ENCODE measurements around the gene ZDHHC22. TPM values are rescaled to one million over a fixed set of nuclear protein-coding genes. Genes with fewer than 3 reads are reported as not detected.
"Not testable (repeated sequence)": the region's sequence is repeated elsewhere in the genome, so short reads cannot be mapped to it uniquely, and the experiment has no call there.

Gene ZDHHC22
- total RNA-seq, 1 experiment from 2014 or later = 0.46 TPM

- no peak for TF ChIP-seq SIN3A (IDR thresholded peaks at IDR 0.05; ENCODE audit: borderline replicate concordance, insufficient read depth, low read depth, low read length)
- no peaks in the 10 kb centered on the region for H3K9me3 ChIP-seq (ENCODE audit: control insufficient read depth, insufficient read depth, low read depth, low read length)
- ATAC-seq = no peak
- H3K27me3 ChIP-seq (ENCODE audit: control insufficient read depth, insufficient read depth, low read length) = no peaks in the 10 kb centered on the region
- in situ Hi-C loops (cut with HindIII; ENCODE audit: low pct_unique_long_range_greater_than_20kb, low sequenced_read_pairs) (no loop called here), intact Hi-C loops (cut with micrococcal nuclease; ENCODE audit: unreplicated experiment) (no loop called here)
- no peaks in the 10 kb centered on the region; the same call in 1 of the 2 replicates for H3K4me1 ChIP-seq (ENCODE audit: control insufficient read depth, insufficient read depth, low read length)
- no peak for DNase-seq (ENCODE audit: low read depth, low spot score)
- POLR2A ChIA-PET = no interaction called here
- H3K27ac ChIP-seq (ENCODE audit: low read length) = no peak overlapping the region
- H3K36me3 ChIP-seq (ENCODE audit: control insufficient read depth, insufficient read depth, low read length) = no peaks in the 10 kb centered on the region; the same call in 1 of the 2 replicates
- CTCF ChIA-PET = no interaction called here
- no peak overlapping the region for H3K4me3 ChIP-seq (ENCODE audit: low read depth in 2 of 2, low read length in 2 of 2)
- BruUV-seq (replicated peaks) = no TSS peak
Measured at GRCh38 chr14:77178656-77179055, 37.1 kb upstream of the ZDHHC22 start.

GRCh38 chr14:77177702-77178101 is 36.1 kb upstream of the ZDHHC22 start:
- CTCF ChIA-PET = interaction anchor here (0.6 kb wide), 1 partner anchor 79 kb away, joined by 3 read pairs; no protein-coding TSS in a partner anchor
- Histone ChIP-seq H3K27me3 (ENCODE audit: control insufficient read depth, insufficient read depth, low read length) (no peaks in the 10 kb centered on the region), H3K27ac (ENCODE audit: low read length) (no peak overlapping the region), H3K9me3 (ENCODE audit: control insufficient read depth, insufficient read depth, low read depth, low read length) (no peaks in the 10 kb centered on the region), H3K4me3 (ENCODE audit: low read depth in 2 of 2, low read length in 2 of 2) (no peak overlapping the region), H3K4me1 (ENCODE audit: control insufficient read depth, insufficient read depth, low read length) (no peaks in the 10 kb centered on the region; the same call in 1 of the 2 replicates), H3K36me3 (ENCODE audit: control insufficient read depth, insufficient read depth, low read length) (no peaks in the 10 kb centered on the region; the same call in 1 of the 2 replicates)
- intact Hi-C loops (cut with micrococcal nuclease; ENCODE audit: unreplicated experiment) (no loop called here), in situ Hi-C loops (cut with HindIII; ENCODE audit: low pct_unique_long_range_greater_than_20kb, low sequenced_read_pairs) (no loop called here)
- no peak for TF ChIP-seq TCF7L2 (IDR thresholded peaks at IDR 0.05; ENCODE audit: low read depth, low read length)
- no peak for TF ChIP-seq SIN3A (IDR thresholded peaks at IDR 0.05; ENCODE audit: borderline replicate concordance, insufficient read depth, low read depth, low read length)
- TF ChIP-seq REST (IDR thresholded peaks at IDR 0.05; ENCODE audit: insufficient read depth in 1 of 2, low read depth in 2 of 2, low read length in 1 of 2) = no peak
- no peak for TF ChIP-seq POLR2AphosphoS5 (IDR thresholded peaks at IDR 0.05; ENCODE audit: low read depth, low read length)
- TF ChIP-seq CTCF (IDR thresholded peaks at IDR 0.05) = no peak
- BruUV-seq (replicated peaks) = no TSS peak
- POLR2A ChIA-PET = no interaction called here
- DNase-seq (ENCODE audit: low read depth, low spot score) (no peak), ATAC-seq (no peak)

- in situ Hi-C loops (cut with HindIII; ENCODE audit: low pct_unique_long_range_greater_than_20kb, low sequenced_read_pairs) = no loop called here
- Histone ChIP-seq H3K4me1 (ENCODE audit: control insufficient read depth, insufficient read depth, low read length) (no peaks in the 10 kb centered on the region; the same call in 1 of the 2 replicates), H3K27ac (ENCODE audit: low read length) (no peak overlapping the region), H3K27me3 (ENCODE audit: control insufficient read depth, insufficient read depth, low read length) (no peaks in the 10 kb centered on the region), H3K9me3 (ENCODE audit: control insufficient read depth, insufficient read depth, low read depth, low read length) (no peaks in the 10 kb centered on the region), H3K36me3 (ENCODE audit: control insufficient read depth, insufficient read depth, low read length) (no peaks in the 10 kb centered on the region), H3K4me3 (ENCODE audit: low read depth in 2 of 2, low read length in 2 of 2) (no peak overlapping the region)
- ChIA-PET CTCF (no interaction called here), POLR2A (no interaction called here)
- TF ChIP-seq SIN3A (IDR thresholded peaks at IDR 0.05; ENCODE audit: borderline replicate concordance, insufficient read depth, low read depth, low read length) (no peak), TCF7L2 (IDR thresholded peaks at IDR 0.05; ENCODE audit: low read depth, low read length) (no peak)
- no TSS peak for BruUV-seq (replicated peaks)
- no peak for ATAC-seq
- intact Hi-C loops (cut with micrococcal nuclease; ENCODE audit: unreplicated experiment) = no loop called here
- no peak for DNase-seq (ENCODE audit: low read depth, low spot score)
Measured at GRCh38 chr14:77175843-77176242, 34.3 kb upstream of the ZDHHC22 start.

GRCh38 chr14:77173911-77174617 is 32.5 kb upstream of the ZDHHC22 start:
- H3K27ac ChIP-seq (ENCODE audit: low read length); intact Hi-C loops (cut with micrococcal nuclease; ENCODE audit: unreplicated experiment); in situ Hi-C loops (cut with HindIII; ENCODE audit: low pct_unique_long_range_greater_than_20kb, low sequenced_read_pairs); ATAC-seq; BruUV-seq (replicated peaks); H3K36me3 ChIP-seq (ENCODE audit: control insufficient read depth, insufficient read depth, low read length); H3K27me3 ChIP-seq (ENCODE audit: control insufficient read depth, insufficient read depth, low read length); H3K4me1 ChIP-seq (ENCODE audit: control insufficient read depth, insufficient read depth, low read length); H3K9me3 ChIP-seq (ENCODE audit: control insufficient read depth, insufficient read depth, low read depth, low read length); DNase-seq (ENCODE audit: low read depth, low spot score); CTCF ChIA-PET; H3K4me3 ChIP-seq (ENCODE audit: low read depth in 2 of 2, low read length in 2 of 2); POLR2A ChIA-PET: not testable (repeated sequence)
